ENCODE results near the gene GNAQ. TPM values are rescaled to one million over a fixed set of nuclear protein-coding genes. Genes with fewer than 3 reads are reported as not detected.

Gene GNAQ
- total and polyA plus RNA-seq, 2 experiments from 2014 or later = 25.7 to 47.9 TPM

DNA sequence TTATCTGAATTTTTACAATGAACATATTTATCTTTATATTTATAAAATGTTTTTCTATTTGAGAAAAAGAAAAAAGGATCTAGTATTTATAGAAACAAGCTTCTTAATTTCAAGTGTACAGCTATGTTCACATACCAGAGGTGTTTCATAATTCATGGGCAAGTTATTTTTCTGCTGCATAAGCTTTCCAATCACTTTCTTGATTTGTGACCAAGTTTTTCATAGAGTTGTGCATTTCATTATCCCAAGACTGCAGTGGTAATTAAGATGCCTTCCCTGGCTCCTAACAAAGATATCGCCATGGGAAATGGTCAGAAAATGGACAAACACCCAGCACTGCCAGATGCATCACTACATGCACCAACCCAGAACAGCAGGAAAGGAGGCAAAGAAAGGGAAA, 124.6 kb downstream of the GNAQ start:
- Histone ChIP-seq H3K4me1 (ENCODE audit: insufficient read depth) (no peaks in the 10 kb centered on the region), H3K36me3 (replicated peaks; ENCODE audit: insufficient read depth, low read depth) (no peaks in the 10 kb centered on the region)

DNA sequence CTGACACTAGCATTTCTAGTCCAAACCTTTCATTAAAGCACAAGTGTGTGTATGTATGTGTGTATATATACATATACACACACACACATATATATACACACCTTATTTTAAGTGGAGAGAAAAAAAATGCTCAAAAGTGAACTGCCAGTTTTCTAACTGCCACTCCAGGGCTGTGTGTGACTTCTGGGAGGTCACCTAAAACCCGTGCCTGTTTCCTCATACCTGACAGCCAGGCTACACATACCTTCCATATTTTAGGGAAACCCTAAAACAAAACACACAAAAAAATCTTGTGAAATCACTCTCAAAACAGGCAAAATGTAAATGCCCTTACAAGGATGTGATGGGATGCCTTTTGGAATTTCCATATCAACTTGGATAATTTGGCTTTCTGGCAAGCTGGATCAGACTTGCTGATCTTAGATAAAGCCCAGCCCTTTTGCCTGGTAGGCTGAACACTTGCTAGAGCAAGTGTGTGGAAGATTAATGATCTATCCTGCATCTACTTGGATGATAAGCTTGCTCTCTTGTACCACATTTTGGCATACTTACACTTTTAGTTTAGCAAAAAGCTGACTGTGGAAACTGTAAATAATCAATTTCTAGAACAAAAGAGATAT, 127.8 kb downstream of the GNAQ start:
- Histone ChIP-seq H3K4me1 (ENCODE audit: insufficient read depth) (no peaks in the 10 kb centered on the region), H3K36me3 (replicated peaks; ENCODE audit: insufficient read depth, low read depth) (no peaks in the 10 kb centered on the region), H3K4me2 (no peak overlapping the region), H3K4me3 (no peak overlapping the region), H4K20me1 (ENCODE audit: insufficient read depth, poor library complexity, severe bottlenecking) (peaks cover 4% of the 10 kb centered on the region), H3K9me2 (replicated peaks; ENCODE audit: insufficient read depth) (no peaks in the 10 kb centered on the region), H3K27ac (no peak overlapping the region), H2AFZ (no peak overlapping the region), H3K79me2 (peaks cover 46% of the 10 kb centered on the region), H3K9me3 (ENCODE audit: low read depth) (no peaks in the 10 kb centered on the region), H3K27me3 (no peaks in the 10 kb centered on the region)
- 50% methylated on average over 1 of the region's 1 CpG for WGBS (ENCODE audit: low lambda C conversion rate, missing lambda C conversion rate)
- DNase-seq (ENCODE audit: low spot score) = no peak
- TF ChIP-seq EZH2phosphoT487 (IDR thresholded peaks at IDR 0.05; ENCODE audit: low read depth, severe bottlenecking, unreplicated experiment) = no peak

More for the DNA sequence above, 124.6 kb downstream of the GNAQ start:
- 100% methylated on average over 1 of the region's 1 CpG for WGBS (ENCODE audit: low lambda C conversion rate, missing lambda C conversion rate)
- Histone ChIP-seq H3K4me2 (no peak overlapping the region), H3K4me3 (no peak overlapping the region), H3K9me2 (replicated peaks; ENCODE audit: insufficient read depth) (no peaks in the 10 kb centered on the region), H4K20me1 (ENCODE audit: insufficient read depth, poor library complexity, severe bottlenecking) (peaks cover 4% of the 10 kb centered on the region), H3K27ac (no peak overlapping the region), H2AFZ (no peak overlapping the region), H3K9me3 (ENCODE audit: low read depth) (no peaks in the 10 kb centered on the region), H3K27me3 (no peaks in the 10 kb centered on the region), H3K79me2 (peaks cover 66% of the 10 kb centered on the region)
- TF ChIP-seq EZH2phosphoT487 (IDR thresholded peaks at IDR 0.05; ENCODE audit: low read depth, severe bottlenecking, unreplicated experiment) = no peak
- no peak for DNase-seq (ENCODE audit: low spot score)

DNA sequence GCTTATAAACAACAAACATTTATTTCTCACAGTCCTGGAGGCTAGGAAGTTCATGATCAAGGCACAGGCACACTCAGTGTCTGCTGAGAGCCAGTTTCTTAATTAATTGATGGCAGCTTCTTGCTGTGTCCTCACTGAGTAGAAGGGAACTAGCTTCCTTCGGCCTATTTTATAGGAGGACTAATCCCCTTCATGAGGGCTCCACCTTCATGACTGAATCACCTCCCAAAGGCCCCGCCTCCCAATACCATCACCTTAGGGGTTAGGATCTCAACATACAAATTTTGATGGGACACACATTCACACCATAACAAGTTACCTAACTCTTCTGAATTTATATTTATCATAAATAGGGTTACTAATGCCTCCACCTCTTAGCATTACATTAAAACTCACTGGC, 129.8 kb downstream of the GNAQ start:
- H3K27me3 ChIP-seq = no peaks in the 10 kb centered on the region
- no peaks in the 10 kb centered on the region for H3K4me1 ChIP-seq (ENCODE audit: insufficient read depth)
- H3K9me2 ChIP-seq (replicated peaks; ENCODE audit: insufficient read depth) = no peaks in the 10 kb centered on the region
- peaks cover 43% of the 10 kb centered on the region for H3K79me2 ChIP-seq
- no peak overlapping the region for H3K4me2 ChIP-seq
- no peak overlapping the region for H2AFZ ChIP-seq
- H3K9me3 ChIP-seq (ENCODE audit: low read depth) = no peaks in the 10 kb centered on the region
- H3K36me3 ChIP-seq (replicated peaks; ENCODE audit: insufficient read depth, low read depth) = no peaks in the 10 kb centered on the region
- no peak for DNase-seq (ENCODE audit: low spot score)
- H4K20me1 ChIP-seq (ENCODE audit: insufficient read depth, poor library complexity, severe bottlenecking) = peaks cover 10% of the 10 kb centered on the region
- 76% methylated on average over 2 of the region's 2 CpGs for WGBS (ENCODE audit: low lambda C conversion rate, missing lambda C conversion rate)
- H3K27ac ChIP-seq = no peak overlapping the region
- TF ChIP-seq, protein P1, sequence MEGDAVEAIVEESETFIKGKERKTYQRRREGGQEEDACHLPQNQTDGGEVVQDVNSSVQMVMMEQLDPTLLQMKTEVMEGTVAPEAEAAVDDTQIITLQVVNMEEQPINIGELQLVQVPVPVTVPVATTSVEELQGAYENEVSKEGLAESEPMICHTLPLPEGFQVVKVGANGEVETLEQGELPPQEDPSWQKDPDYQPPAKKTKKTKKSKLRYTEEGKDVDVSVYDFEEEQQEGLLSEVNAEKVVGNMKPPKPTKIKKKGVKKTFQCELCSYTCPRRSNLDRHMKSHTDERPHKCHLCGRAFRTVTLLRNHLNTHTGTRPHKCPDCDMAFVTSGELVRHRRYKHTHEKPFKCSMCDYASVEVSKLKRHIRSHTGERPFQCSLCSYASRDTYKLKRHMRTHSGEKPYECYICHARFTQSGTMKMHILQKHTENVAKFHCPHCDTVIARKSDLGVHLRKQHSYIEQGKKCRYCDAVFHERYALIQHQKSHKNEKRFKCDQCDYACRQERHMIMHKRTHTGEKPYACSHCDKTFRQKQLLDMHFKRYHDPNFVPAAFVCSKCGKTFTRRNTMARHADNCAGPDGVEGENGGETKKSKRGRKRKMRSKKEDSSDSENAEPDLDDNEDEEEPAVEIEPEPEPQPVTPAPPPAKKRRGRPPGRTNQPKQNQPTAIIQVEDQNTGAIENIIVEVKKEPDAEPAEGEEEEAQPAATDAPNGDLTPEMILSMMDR (IDR thresholded peaks at IDR 0.05; ENCODE audit: poor library complexity) = no peak
- TF ChIP-seq EZH2 (IDR thresholded peaks at IDR 0.05; ENCODE audit: borderline replicate concordance) (no peak), EZH2phosphoT487 (IDR thresholded peaks at IDR 0.05; ENCODE audit: low read depth, severe bottlenecking, unreplicated experiment) (no peak)
- no peak overlapping the region for H3K4me3 ChIP-seq

DNA sequence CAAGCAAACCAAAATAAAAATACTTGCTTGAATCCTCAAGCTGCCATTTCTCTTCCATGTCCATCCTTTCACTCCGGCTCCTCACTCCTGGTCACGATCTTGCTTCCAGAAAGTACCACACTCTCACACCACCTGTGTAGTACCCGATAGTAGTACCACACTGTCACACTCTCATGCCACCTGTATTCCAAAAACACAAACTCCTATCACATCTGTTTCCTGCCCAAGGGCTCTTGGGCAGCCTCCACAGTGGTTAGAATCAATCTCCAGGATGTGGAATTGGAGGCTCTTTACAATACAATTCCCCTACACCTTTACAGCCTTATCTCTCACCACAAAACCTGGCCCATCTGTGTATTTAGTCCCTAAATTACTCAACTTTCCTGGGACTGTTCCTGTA, 130.6 kb downstream of the GNAQ start:
- no peaks in the 10 kb centered on the region for H3K9me2 ChIP-seq (replicated peaks; ENCODE audit: insufficient read depth)
- H3K4me3 ChIP-seq = no peak overlapping the region
- DNase-seq (ENCODE audit: low spot score) = no peak
- no peaks in the 10 kb centered on the region for H3K27me3 ChIP-seq
- no peaks in the 10 kb centered on the region for H3K9me3 ChIP-seq (ENCODE audit: low read depth)
- TF ChIP-seq EZH2 (IDR thresholded peaks at IDR 0.05; ENCODE audit: borderline replicate concordance) (no peak), EZH2phosphoT487 (IDR thresholded peaks at IDR 0.05; ENCODE audit: low read depth, severe bottlenecking, unreplicated experiment) (no peak)
- TF ChIP-seq, protein P1 (IDR thresholded peaks at IDR 0.05; ENCODE audit: poor library complexity) = no peak
- H3K79me2 ChIP-seq = peaks cover 42% of the 10 kb centered on the region
- H4K20me1 ChIP-seq (ENCODE audit: insufficient read depth, poor library complexity, severe bottlenecking) = peaks cover 10% of the 10 kb centered on the region
- no peak overlapping the region for H3K4me2 ChIP-seq
- H3K36me3 ChIP-seq (replicated peaks; ENCODE audit: insufficient read depth, low read depth) = no peaks in the 10 kb centered on the region
- no peak overlapping the region for H2AFZ ChIP-seq
- no peak overlapping the region for H3K27ac ChIP-seq
- no peaks in the 10 kb centered on the region for H3K4me1 ChIP-seq (ENCODE audit: insufficient read depth)
- 94% methylated on average over 3 of the region's 3 CpGs for WGBS (ENCODE audit: low lambda C conversion rate, missing lambda C conversion rate)
